ENCODE measurements around the gene ZNF407. TPM values are rescaled to one million over a fixed set of nuclear protein-coding genes. Genes with fewer than 3 reads are reported as not detected.

The ZNF407 gene
- total RNA-seq, 6 experiments from 2014 or later: 4.3 to 8.0 (median 5.7) TPM

DNA sequence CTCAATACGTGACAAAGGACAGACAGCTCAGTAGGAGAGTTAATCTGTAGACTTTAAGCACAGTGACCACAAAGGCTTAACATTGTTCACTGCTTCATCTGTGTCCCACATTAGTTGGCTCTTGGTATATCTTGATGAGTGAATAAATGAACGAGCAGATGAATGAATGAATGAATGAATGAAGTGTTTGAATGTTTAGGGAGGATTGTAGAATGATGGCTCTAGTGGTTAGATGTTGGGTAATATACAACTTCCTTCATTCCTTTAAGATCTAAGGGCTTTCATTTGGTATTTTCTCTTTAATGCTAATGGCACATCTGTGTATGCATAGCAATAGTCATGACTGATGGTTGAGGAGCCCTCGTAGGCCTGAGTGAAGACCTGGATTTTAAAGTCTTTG lies 40.5 kb downstream of the ZNF407 start:
- no peaks in the 10 kb centered on the region for H3K27me3 ChIP-seq
- whole genome bisulfite sequencing (ENCODE audit: insufficient coverage, low coverage, low lambda C conversion rate, missing lambda C conversion rate): 85% methylated on average over 3 of the region's 3 CpGs
- no peak overlapping the region for H3K27ac ChIP-seq
- DNase-seq: no peak
- peaks cover 0 to 4% (median 0%) of the 10 kb centered on the region in 4 donors for H3K36me3 ChIP-seq
- no peaks in the 10 kb centered on the region for H3K9me3 ChIP-seq
- intact Hi-C loops (cut with DNase I): no loop called here
- H3K4me1 ChIP-seq: no peaks in the 10 kb centered on the region
- H3K4me3 ChIP-seq: no peak overlapping the region
- no peak for ATAC-seq
- no peak for TF ChIP-seq POLR2A (IDR thresholded peaks at IDR 0.05)
- TF ChIP-seq, protein P1, sequence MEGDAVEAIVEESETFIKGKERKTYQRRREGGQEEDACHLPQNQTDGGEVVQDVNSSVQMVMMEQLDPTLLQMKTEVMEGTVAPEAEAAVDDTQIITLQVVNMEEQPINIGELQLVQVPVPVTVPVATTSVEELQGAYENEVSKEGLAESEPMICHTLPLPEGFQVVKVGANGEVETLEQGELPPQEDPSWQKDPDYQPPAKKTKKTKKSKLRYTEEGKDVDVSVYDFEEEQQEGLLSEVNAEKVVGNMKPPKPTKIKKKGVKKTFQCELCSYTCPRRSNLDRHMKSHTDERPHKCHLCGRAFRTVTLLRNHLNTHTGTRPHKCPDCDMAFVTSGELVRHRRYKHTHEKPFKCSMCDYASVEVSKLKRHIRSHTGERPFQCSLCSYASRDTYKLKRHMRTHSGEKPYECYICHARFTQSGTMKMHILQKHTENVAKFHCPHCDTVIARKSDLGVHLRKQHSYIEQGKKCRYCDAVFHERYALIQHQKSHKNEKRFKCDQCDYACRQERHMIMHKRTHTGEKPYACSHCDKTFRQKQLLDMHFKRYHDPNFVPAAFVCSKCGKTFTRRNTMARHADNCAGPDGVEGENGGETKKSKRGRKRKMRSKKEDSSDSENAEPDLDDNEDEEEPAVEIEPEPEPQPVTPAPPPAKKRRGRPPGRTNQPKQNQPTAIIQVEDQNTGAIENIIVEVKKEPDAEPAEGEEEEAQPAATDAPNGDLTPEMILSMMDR (IDR thresholded peaks at IDR 0.05): no peak

DNA sequence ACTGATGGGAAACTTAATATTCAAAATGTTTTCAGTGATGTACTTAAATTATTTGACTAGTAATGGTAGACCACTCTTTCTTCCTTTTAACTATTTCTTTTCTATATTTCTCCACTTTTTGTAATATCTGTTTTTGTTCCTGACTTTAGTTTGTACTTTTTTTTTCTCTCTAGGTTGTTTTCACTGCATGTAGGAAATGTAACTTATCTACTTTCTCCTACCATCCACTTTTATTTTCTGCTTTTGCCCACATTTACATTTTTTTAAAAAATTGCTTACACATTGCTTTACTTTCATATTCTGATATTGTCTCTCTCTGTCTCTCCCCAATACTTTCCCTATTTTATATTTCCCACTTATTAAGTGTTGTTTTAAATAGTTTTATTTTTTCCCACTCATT lies 47.0 kb downstream of the ZNF407 start:
- no peak overlapping the region for H3K27ac ChIP-seq
- H3K4me3 ChIP-seq: no peak overlapping the region
- ATAC-seq: no peak
- no peaks in the 10 kb centered on the region for H3K4me1 ChIP-seq
- H3K36me3 ChIP-seq: no peaks in the 10 kb centered on the region
- TF ChIP-seq POLR2A (IDR thresholded peaks at IDR 0.05): no peak
- TF ChIP-seq, protein P1 (IDR thresholded peaks at IDR 0.05): no peak
- intact Hi-C loops (cut with DNase I): no loop called here
- no peak for DNase-seq
- no peaks in the 10 kb centered on the region for H3K9me3 ChIP-seq
- H3K27me3 ChIP-seq: no peaks in the 10 kb centered on the region

DNA sequence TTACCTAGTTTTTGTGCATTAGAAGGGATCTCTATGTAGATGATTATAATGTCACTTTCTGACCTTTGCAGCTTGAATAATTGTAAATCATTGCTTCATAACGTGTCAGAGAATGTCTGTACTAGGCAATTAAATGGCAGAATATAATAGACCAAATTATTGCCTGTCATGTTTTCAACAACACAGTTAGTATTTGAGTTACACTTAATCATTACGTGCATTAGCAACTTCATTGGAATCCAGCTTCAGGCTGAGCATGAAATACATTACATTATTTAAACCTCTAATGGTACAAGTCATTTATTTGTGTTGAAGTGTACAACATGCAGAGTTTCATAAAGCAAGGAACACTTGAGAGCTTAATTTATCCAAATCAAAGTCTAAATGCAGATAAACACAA lies 48.0 kb downstream of the ZNF407 start:
- Histone ChIP-seq H3K9me3 (no peaks in the 10 kb centered on the region), H3K4me1 (no peaks in the 10 kb centered on the region), H3K27ac (no peak overlapping the region), H3K27me3 (no peaks in the 10 kb centered on the region), H3K36me3 (no peaks in the 10 kb centered on the region), H3K4me3 (no peak overlapping the region)
- DNase-seq: no peak
- WGBS (ENCODE audit: insufficient coverage, low coverage, low lambda C conversion rate, missing lambda C conversion rate): 86% methylated on average over 2 of the region's 2 CpGs
- TF ChIP-seq, protein P1 (IDR thresholded peaks at IDR 0.05): no peak
- no peak for ATAC-seq
- intact Hi-C loops (cut with DNase I): no loop called here

DNA sequence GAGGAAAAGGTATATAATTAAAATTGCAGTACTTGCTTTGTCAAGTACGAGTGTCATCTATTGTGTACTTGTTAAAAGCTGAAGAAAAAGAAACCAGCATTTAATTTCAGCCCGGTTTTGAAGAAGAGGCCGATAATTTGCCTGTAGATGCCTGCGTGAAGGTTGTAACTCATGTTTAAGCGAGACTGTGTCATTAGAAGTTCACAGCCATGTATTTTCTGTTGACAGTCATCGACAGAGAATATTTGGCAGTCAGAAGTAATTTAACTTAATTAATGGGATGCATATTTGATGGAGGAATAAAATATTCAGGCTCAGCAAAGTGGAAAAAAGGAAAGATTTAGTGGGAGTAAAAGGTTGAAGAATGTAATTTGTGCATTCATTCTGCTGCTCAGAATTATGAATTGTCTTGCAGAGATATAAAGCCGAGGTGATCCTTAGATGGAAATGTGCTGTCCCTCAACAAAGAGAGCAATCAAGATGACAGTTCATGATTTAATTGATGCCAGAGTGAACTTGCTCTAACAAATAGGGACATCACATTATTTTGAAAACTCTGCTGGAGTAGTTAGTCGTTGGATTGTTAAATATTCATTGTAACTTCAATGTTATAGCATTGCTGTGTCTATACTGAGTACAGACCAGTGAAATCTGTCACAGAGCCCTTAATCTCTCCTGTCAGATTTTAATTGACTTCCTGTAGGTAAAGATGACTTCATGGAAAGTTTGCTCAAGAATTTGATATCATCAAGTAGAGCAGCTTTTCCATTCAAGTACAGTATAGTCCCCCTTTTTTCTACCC lies 53.9 kb downstream of the ZNF407 start:
- H3K36me3 ChIP-seq: no peaks in the 10 kb centered on the region
- ATAC-seq: no peak
- TF ChIP-seq, protein P1 (IDR thresholded peaks at IDR 0.05): no peak
- no peak for TF ChIP-seq POLR2A (IDR thresholded peaks at IDR 0.05)
- intact Hi-C loops (cut with DNase I): no loop called here
- DNase-seq: no peak
- no peaks in the 10 kb centered on the region for H3K27me3 ChIP-seq
- no peak overlapping the region for H3K4me3 ChIP-seq
- no peaks in the 10 kb centered on the region for H3K9me3 ChIP-seq
- H3K4me1 ChIP-seq: no peaks in the 10 kb centered on the region
- no peak overlapping the region for H3K27ac ChIP-seq
- 72% methylated on average over 8 of the region's 8 CpGs for WGBS (ENCODE audit: insufficient coverage, low coverage, low lambda C conversion rate, missing lambda C conversion rate)
